GM21528 (cell line): ENCODE measurements around the gene CUX1.
"Not testable (repeated sequence)": the region's sequence is repeated elsewhere in the genome, so short reads cannot be mapped to it uniquely, and the experiment has no call there.

Experiments used
- ATAC-seq: cut with Tn5 transposase; IDR thresholded peaks from one replicate; pipeline ENCODE4 v1.9.1; 2021; ENCODE audit warnings: mild to moderate bottlenecking, moderate library complexity; ENCODE audit not compliant: unreplicated experiment, low FRiP score

CUX1 gene

DNA sequence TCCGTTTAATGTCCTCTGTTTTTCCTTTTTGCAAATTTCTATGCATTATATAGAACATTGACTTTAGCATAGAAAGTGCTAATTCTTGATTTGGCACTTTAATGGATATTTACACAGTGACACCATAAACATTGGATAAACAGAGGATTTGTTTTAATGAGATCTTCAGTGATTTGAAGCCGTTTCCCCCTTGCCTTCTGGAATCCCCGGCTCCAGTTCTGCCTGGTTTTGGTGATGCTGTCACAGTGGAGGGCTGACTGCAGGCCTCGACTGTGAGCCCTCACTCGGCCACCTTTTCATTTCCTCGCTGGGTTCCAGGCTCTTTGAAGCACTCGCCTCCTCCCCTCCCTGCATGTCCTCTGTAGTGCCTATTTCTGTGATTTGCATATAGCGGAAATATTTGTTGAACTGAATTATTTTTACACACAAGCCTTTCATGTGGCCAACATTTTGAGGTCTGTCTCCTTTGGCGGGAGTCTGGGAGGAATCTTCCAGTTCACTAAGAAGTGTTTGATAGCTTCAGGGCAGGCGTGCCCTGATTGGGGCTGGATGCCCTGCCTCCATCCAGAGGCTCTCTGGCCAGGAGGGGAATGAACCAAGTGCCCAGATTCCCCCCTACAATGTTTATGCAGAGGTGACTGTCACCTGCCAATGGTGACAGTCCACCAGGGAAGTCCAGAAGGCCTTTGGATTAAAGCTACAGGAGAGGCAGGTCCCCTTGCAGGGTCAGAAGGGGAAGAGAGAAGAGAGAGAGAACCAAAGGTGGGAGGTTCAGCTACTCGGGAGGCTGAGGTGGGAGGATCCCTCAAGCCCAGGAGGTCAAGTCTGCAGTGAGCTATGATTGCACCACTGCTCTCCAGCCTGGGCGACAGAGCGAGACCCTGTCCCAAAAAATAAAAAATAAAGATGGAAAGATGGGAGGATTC is 67.5 kb downstream of the CUX1 start:
- peak; percentile 70 for ATAC-seq

DNA sequence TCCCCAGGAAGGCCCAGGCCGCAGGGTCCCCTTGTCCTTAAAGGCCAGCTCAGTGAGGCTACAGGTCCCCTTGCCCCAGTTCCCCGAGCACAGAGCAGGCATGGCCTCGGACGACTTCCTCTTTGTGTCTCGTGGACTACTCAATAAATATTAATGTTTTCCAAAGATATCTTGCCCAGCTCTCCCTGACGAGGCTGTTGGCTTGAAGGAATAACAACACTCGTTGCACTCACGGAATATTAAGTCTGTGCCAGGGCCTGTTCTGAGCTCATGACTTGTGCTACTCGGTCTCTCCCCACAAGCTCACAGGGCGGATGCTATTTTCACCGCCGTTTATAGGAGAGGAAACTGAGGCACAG is 68.2 kb downstream of the CUX1 start:
- ATAC-seq: no peak

DNA sequence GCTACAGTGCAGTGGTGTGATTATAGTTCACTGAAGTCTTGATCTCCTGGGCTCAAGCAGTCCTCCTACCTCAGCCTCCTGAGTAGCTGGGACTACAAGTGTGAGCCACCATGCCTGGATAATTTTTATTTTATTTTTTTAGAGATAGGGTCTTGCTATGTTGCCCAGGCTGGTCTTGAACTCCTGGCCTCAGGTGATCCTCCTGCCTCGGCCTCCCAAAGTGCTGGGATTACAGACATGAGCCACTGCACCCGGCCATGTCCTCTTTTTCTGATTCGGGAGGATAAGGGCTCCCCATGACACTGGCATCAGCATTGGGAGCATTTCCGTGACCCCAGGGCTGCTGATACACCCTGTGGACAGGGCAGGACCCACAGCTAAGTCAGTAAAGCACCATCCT is 69.9 kb downstream of the CUX1 start:
- not testable (repeated sequence) for ATAC-seq

DNA sequence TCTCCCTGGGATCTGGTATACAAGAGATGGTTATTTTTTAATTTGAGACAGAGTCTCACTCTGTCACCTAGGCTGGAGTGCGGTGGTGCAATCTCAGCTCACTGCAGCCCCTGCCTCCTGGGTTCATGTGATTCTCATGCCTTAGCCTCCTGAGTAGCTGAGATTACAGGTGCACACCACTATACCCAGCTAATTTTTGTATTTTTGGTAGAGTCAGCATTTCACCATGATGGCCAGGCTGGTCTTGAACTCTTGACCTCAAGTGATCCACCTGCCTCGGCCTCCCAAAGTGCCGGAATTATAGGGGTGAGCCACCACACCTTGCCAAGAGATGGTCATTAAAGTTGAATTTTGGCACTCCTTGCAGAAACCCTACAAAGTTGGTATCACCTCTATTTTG is 71.1 kb downstream of the CUX1 start:
- ATAC-seq: not testable (repeated sequence)

DNA sequence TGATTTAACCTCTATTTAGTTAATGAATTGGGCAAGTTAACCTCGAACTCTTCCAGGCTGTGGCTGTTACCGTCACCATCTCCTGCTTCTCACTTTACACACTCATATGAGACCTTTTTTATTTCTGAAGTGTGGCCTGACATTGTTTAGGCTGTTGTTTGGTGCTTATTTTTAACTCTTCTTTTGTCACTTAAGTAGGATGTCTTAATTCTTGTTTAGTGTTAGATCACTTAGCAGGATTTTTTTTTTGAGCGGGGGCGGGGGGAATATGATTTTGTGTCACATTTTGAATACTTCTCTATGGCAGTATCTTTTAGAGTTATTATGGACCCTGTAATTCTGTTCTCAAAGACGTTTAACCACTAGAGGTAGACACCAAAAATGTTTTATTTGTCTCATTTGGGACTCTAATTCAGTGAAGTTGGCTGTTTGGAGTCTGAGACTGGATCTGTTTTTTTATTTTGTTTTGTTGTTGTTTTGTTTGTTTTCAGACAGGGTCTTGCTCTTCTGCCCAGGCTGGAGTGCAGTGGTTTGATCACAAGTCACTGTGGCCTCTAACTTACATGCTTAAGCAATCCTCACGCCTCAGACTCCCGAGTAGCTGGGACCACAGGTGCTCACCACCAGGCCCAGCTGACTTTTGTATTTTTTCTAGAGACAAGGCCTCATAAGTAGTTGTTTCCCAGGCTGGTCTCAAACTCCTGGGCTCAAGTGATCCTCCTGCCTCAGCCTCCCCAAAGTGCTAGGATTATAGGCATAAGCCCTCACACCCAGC is 73.5 kb downstream of the CUX1 start:
- no peak for ATAC-seq

DNA sequence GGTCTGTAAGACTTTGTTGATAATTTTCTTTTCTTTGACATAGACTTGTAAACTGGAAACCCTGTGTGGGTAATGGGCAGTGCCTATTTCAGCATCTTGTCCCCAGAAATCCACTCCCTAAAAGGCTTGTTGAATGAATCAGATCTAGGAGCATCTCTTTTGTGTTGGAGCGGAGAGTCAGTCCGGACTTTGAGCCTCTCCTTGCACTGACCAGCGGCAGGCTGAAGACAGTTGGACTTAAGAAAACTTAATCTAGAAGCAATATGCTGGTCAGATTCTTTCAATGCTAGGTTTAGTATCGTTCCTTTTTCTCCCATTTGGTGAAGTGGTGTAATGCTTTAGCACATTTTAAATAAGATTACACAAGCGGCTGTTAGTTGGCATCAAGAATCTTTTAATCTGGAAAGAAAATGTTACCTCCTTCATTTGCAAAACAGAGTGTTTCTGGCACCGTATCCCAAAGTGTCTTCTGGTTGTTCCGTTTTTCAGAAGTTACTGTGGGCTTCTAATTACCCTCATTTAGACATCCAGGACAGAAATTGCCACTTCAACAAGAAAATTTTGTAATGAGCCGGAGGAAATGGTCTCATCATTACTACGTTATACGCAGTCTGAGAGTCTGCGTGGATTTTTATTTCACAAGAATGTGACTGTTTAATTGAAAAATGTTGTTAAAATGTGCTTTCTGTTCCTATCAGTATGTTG is 74.7 kb downstream of the CUX1 start:
- no peak for ATAC-seq

DNA sequence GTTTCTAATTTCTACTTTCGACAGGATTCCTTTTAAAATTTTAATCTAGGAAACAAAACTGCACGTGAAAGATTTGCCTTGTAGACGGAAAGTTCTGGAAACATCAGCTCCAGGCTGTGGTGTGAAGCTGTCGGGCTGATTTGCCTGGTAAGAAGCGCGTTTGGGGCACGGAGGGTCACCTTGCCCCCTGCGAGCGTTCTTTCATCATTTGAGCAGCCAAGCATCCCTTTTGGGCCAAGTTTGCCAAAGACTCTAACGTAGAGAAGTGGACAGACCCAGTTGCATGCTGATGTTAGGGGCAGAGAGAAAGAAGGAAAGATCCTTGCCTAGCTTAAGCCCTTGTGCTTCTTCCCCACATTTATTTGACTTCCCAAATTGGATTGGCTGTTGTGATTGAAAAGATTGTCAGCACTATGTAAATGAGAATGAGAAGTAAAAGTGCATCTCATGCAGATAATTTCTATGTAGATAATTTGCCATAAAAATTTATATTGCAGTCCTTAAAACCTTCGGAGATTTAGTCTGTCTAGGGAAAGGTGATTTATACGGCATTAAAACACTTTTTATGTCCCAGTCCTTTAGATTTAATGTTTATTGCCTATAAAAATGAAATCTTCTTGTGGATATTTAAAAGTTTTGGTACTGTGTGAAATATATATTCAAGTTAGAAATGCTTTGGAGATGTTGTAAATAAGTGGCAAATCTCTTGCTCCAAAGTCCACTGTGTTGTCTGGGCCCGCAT is 76.1 kb downstream of the CUX1 start:
- ATAC-seq: no peak

DNA sequence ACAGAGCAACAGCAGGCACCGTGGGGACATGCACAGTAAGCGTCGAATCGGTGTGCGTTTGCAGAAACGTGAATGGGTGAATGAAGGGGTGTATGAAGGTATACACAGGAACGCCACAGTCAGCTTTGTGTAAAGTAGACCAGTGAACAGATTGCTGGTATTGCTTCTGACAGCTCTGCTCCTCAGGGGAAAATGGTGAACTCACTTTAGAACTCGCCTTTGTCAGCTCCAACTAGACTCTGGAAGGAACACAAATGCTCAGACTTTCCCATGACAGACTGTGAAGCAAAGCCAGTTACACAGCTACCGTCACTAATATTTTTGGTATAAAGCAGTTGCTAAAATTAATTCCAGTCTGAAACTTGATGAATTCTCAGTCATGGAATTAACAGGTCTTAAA is 78.9 kb downstream of the CUX1 start:
- no peak for ATAC-seq

DNA sequence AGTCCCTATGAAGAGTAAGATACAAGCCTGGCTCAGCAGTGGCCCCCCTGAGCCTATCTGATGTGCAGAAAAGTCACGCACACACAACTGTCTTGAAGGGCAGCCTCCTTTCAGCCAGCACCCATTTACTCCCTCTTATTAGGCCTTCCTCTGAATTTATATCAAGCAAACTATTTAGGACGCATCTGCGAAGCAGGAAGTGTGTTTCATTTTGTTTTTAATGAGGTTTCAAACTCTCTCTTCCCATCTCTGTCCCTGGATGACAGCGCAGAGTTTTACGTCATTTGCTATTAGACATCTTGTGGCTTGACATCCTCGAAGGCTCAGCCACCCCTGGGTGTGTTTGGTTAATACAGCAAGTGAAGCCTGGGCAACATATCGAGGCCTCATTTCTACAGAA is 79.5 kb downstream of the CUX1 start:
- no peak for ATAC-seq

DNA sequence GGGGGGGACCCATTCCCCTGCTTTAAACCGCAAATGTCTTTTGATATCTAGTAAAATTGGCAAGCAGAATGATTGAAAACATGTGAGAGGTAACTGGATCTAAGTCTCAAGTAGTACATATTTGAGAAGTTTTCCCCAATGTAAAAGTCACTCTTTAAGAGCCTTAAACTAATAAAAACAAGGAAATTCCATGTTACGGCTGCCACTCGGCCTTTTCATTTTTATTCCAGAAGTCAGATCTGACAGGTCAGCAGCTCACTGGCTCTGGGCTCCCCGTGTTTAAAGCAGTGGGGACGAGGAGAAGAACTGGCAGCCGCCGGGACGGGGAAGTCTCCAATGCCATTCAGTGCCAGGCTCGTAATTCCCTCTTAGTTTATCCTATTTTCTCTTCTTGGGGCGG is 80.7 kb downstream of the CUX1 start:
- ATAC-seq: no peak

DNA sequence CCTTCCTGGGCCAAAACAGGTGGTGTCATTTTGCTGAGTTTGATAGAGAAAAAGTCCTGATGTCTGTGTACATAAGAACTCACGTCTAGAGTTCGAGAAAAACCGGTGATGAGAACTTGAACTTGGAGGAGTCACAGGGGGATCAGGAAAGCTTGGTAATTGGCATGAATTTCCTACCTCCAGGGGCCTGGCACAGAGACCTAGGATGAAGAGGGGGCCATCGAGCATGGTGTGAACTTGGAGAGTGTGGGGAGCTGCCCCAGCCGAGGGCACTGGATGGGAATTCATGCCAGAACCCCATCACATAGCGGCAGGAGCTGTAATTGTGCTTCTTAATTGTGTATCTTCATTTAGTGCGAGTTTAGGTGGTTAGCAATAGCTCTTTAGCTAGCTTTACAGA is 82.2 kb downstream of the CUX1 start:
- ATAC-seq: no peak

DNA sequence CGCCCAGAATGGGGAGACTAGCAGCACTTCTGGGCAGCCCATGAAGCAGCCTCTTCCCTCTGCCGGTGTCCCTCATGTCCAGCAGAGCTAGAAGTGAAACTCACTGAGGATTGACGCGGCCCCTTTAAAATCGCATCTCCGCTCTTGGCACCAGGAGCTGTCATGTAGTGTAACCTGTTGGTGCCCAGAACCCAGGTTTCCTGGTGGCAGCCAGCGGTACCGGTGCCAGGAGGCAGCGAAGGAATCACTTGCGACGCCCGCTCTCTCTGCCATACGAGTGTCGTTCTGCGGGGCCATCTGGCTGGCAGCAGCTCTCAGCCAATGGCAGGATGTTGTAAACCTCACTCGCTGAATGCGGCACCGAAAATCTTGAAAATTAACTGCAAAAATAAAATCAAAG is 82.7 kb downstream of the CUX1 start:
- no peak for ATAC-seq

DNA sequence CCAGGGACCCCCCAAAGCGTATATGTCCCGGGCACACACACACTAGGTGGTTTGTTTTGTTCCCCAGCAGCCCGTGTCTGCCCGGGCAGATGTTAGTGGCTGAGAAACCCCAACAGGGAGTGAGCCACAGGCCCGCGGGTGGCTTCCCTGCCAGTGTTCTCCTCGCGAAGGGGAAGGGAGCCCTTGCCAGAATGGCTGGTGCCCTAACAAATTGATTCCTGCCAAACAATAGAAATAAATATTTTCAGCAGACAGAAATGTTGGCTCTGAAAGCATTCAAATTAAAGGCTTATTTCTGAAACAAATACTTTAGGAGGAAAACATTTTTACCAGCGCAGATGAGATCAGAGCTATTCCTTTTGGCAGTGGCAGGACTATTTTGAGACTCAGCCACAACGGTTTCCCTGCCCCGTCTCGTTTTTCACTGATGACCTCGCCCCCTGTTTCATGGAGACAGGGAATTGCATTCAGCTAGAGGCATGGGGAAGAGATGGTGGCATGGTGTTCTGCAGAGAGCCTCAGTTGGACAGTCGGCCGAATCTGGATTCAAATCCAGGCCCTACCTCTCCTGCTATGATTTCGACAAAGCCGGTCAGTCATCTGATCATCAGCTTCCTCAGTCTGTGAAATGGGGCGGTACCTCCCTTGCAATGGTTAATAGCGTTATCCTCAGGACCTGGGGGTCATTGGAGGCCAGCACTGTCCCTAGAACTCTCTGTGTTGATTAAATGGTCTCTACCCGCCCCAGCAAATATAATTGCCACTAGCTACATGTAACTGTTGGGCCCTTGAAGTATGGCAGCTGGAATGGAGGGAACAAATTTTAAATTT is 84.5 kb downstream of the CUX1 start:
- no peak for ATAC-seq

DNA sequence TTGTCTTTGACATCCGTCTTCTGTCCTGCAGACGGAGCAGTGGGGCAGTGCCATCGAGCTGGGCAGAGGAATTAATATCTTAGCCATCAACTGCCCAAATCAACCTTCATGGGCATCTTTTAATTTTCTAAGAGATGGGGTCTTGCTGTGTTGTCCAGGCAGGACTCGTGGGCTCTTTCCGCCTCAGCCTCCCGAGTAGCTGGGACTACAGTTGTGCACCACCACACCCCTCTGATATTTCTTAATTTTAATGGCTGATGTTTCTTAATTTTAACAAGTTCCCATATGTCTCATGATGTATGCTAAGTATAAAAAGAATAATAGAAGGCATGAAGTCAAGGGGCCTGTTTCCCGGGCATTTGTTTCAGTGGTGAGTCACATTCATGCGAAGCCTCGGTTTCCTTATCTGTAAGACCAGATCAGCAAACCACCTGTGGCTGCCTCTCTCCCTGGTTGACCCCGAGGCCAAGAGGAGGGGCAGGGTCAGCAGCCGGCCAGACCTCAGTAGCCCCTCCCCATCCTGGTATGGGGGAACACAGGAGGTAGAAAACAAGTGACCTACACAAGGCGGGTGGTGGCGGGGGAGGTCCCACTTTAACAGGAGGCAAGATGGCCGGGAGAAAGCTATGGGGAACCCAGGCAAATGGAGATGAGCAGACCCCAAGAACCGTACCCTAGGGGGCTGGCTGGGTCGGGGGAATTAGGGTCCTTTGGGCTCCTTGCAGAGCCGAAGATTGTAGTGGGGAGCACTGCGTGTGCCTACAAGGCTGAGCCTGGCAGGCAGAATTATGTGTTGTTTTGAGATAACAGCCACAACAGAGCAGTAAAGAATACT is 85.5 kb downstream of the CUX1 start:
- no peak for ATAC-seq

DNA sequence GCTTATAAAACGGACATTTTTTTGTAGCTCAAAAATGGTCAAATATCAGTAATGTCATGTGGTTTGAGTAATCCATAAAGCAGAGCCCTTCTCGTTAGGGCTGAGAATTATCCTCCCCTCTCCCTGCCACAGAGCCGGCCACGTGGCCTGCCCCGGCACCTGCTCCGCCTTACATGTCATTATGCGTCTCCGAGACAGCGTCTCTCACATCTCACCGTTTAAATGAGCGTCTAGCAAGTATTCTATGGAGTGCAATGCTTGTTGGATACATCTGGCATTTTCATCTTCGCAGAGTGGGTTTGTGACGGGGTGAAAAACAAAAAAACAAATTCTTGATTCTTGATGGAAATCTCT is 86.1 kb downstream of the CUX1 start:
- ATAC-seq: no peak

DNA sequence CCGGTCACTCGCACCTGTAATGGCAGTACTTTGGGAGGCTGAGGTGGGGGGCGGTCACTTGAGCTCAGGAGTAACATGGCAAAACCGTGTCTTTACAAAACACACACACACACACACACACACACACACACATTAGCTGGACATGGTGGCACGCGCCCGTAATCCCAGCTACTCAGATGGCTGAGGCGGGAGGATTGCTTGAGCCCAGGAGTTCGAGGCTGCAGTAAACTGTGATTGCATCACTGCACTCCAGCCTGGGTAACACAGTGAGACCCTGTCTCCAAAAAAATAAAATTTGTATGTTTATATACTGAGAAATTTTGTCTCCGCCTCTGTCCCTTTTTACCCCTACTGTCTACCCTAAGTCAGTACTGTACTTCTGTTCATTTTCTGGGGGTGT is 86.6 kb downstream of the CUX1 start:
- ATAC-seq: no peak

DNA sequence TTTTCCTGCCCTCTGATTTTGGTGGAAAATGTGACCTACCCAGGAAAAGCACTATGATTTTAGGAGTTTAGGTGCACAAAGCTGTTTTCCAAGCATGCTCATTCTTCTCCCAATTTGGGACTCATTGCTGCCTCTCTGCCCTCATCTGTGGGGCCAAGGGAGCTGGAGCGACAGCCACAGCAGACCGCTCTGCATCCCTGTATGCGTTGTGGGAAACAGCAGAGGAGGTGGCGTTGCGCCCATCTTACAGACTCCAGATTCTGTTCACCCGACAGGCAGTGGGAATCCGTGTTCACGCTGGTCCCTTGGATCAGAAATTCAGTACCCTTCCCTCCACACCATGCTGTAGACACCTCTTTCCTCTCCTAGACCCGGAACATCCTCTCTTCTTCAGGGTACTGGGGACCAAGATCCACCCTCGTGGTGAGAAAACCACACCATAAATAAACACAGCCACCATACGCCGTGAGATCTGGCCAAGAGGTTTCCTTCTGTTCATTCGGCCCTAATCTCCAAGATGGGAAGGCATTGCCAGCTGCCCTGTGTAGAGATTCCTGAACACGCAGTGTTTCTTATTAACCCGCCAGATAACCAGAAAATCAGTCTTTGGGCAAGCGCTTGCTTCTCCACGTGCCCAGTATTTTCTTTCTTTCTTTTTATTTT is 87.9 kb downstream of the CUX1 start:
- no peak for ATAC-seq
